Measurements from ENCODE around the gene PIGC.

Gene PIGC

GRCh38 chr1:172427191-172427590, 16.7 kb downstream of the PIGC start:
- DNase-seq: no peak

GRCh38 chr1:172425339-172425738, 18.5 kb downstream of the PIGC start:
- DNase-seq: no peak

- no peak for DNase-seq
Observed at GRCh38 chr1:172423336-172423735, 20.5 kb downstream of the PIGC start.

GRCh38 chr1:172421974-172422604, 21.8 kb downstream of the PIGC start:
- DNase-seq: no peak

- DNase-seq: no peak
Observed at GRCh38 chr1:172420385-172420784, 23.5 kb downstream of the PIGC start, which contains the start of gene C1orf105. TSS of gene C1orf105 (plus strand) at chr1:172420685. CDS start at chr1:172420886, 201 bp downstream.

- no peak for DNase-seq
Observed at GRCh38 chr1:172417557-172417956, 26.3 kb downstream of the PIGC start.

GRCh38 chr1:172416496-172417035, 27.3 kb downstream of the PIGC start:
- no peak for DNase-seq

GRCh38 chr1:172414331-172414730, 29.5 kb downstream of the PIGC start:
- DNase-seq: no peak

GRCh38 chr1:172411791-172412338, 32.0 kb downstream of the PIGC start:
- no peak for DNase-seq

- no peak for DNase-seq
Observed at GRCh38 chr1:172410027-172410426, 33.8 kb downstream of the PIGC start.

- DNase-seq: no peak
Observed at GRCh38 chr1:172408958-172409357, 34.9 kb downstream of the PIGC start.

GRCh38 chr1:172406968-172407367, 36.9 kb downstream of the PIGC start:
- no peak for DNase-seq

- no peak for DNase-seq
Observed at GRCh38 chr1:172405912-172406311, 38.0 kb downstream of the PIGC start.

- no peak for DNase-seq
Observed at GRCh38 chr1:172404121-172404520, 39.7 kb downstream of the PIGC start.

GRCh38 chr1:172402878-172403569, 40.8 kb downstream of the PIGC start:
- no peak for DNase-seq

GRCh38 chr1:172401892-172402291, 42.0 kb downstream of the PIGC start:
- no peak for DNase-seq

- no peak for DNase-seq
Observed at GRCh38 chr1:172401477-172401876, 42.4 kb downstream of the PIGC start.

- DNase-seq: no peak
Observed at GRCh38 chr1:172400722-172401105, 43.2 kb downstream of the PIGC start.

GRCh38 chr1:172399756-172400721, 43.8 kb downstream of the PIGC start:
- DNase-seq: no peak

GRCh38 chr1:172398970-172399755, 44.7 kb downstream of the PIGC start:
- peak; percentile 11 to 25 for DNase-seq

- no peak for DNase-seq
Observed at GRCh38 chr1:172398193-172398592, 45.7 kb downstream of the PIGC start.

- DNase-seq: no peak
Observed at GRCh38 chr1:172397633-172398032, 46.2 kb downstream of the PIGC start.

Data from activated CD4-positive, alpha-beta T cell treated with anti-CD3 and anti-CD28 coated beads, Interleukin-2, amount 50 U/mL, for 4 hours (primary cell).